Measurements from ENCODE around the gene TSEN15.

Gene TSEN15

DNA sequence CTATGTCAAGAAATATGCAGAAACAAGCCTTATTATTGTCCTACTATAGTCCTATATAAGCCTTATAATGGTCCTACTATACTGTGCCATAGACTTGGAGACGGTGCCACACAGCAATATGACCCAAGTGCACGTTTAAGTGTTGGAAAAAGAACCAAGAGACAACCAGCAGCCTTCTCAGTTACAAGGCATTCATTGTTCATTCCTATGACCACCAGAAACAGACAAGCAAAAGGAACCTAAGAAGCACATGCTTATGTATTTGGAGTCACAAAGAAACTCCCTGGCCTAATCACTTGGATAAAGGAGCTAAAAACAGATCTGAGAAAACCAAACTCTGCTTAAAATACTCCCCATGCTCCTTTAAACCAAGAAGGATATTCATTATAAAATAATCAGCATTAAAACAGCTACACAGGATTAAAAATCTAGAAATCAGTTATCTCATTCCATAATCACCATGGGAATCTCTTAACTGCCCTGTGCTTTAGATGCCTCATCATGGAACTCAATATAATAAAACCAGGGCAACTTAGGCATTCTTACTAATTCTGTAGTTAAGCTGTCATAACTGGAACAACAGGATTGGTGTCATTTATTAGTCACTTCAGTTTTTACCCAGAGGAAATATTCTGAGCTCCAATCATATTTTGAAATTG, 21.0 kb upstream of the TSEN15 start:
- TF ChIP-seq, protein P1, sequence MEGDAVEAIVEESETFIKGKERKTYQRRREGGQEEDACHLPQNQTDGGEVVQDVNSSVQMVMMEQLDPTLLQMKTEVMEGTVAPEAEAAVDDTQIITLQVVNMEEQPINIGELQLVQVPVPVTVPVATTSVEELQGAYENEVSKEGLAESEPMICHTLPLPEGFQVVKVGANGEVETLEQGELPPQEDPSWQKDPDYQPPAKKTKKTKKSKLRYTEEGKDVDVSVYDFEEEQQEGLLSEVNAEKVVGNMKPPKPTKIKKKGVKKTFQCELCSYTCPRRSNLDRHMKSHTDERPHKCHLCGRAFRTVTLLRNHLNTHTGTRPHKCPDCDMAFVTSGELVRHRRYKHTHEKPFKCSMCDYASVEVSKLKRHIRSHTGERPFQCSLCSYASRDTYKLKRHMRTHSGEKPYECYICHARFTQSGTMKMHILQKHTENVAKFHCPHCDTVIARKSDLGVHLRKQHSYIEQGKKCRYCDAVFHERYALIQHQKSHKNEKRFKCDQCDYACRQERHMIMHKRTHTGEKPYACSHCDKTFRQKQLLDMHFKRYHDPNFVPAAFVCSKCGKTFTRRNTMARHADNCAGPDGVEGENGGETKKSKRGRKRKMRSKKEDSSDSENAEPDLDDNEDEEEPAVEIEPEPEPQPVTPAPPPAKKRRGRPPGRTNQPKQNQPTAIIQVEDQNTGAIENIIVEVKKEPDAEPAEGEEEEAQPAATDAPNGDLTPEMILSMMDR (IDR thresholded peaks at IDR 0.05; ENCODE audit: low read depth, low read length) = no peak
- no peak overlapping the region for H3K4me3 ChIP-seq (ENCODE audit: low read depth, low read length)

DNA sequence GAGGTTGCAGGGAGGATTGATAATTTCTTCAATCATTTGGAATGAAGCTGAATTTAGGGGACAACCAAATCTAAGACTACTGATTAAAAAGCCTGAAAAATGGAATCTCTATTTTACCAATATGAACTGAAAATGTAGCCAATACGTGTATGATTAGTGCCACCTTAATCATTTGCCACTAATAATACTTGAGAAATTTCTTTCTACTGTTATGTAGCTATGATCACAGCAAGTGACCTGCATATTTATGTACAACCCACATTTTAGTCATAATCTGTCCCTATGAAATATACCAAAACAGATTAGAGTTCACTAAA, 20.5 kb upstream of the TSEN15 start:
- TF ChIP-seq, protein P1 (IDR thresholded peaks at IDR 0.05; ENCODE audit: low read depth, low read length) = no peak
- no peak overlapping the region for H3K4me3 ChIP-seq (ENCODE audit: low read depth, low read length)

GRCh38 chr1:184031409-184032107, 20.0 kb upstream of the TSEN15 start:
- TF ChIP-seq, protein P1 (IDR thresholded peaks at IDR 0.05; ENCODE audit: low read depth, low read length) = no peak
- H3K4me3 ChIP-seq (ENCODE audit: low read depth, low read length) = no peak overlapping the region

- TF ChIP-seq, protein P1 (IDR thresholded peaks at IDR 0.05; ENCODE audit: low read depth, low read length) = no peak
- H3K4me3 ChIP-seq (ENCODE audit: low read depth, low read length) = no peak overlapping the region
Observed at GRCh38 chr1:184032306-184032929, 19.1 kb upstream of the TSEN15 start.

DNA sequence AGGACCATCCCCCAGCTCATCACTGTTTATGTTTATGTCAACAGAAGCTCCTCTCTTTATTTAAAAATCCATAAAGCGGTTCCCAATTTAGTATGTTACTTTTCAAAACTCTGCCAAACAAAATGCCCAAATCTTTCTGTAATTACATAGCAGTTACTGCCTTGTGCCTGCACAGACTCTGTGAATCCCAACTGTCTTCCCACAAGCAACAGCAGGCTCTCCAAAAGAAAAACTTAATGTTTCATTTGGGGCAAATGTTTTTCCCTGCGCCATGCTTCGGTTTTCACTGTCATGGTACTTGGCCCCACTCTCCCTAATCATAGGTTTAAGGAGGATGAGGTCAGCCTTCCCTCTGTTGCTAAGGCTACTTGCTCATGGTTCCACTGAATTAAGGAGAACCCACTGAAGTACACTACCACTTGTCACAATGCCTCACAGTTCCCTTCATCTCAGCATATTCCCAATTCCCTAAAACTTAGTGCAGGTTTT, 18.6 kb upstream of the TSEN15 start:
- H3K4me3 ChIP-seq (ENCODE audit: low read depth, low read length) = no peak overlapping the region
- TF ChIP-seq, protein P1 (IDR thresholded peaks at IDR 0.05; ENCODE audit: low read depth, low read length) = no peak

DNA sequence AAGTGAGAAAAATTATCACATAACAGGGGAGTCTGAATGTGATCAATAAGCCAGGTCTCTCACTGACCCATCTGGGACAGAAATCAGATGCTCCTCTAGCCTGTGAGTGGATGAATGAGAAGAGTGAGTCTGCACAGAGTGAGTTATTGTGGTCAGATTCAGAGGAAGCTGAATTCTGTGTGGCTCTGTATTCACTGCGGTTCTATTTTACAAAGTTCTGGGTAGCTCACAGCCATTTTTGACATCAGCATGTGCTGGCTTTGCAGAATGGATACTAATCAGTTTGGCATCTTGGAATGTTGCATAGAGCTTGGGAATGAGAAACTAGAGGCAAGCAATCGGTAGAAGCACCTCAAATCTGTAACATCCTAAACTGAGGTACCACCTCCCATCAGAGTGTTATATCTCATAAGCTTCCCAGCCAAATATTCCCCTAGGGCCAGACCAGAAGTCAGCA, 17.8 kb upstream of the TSEN15 start:
- TF ChIP-seq, protein P1 (IDR thresholded peaks at IDR 0.05; ENCODE audit: low read depth, low read length) = no peak
- no peak overlapping the region for H3K4me3 ChIP-seq (ENCODE audit: low read depth, low read length)
